ENCODE data around the gene CEP350. TPM values are rescaled to one million over a fixed set of nuclear protein-coding genes. Genes with fewer than 3 reads are reported as not detected.
"Not testable (repeated sequence)": the region's sequence is repeated elsewhere in the genome, so short reads cannot be mapped to it uniquely, and the experiment has no call there.

CEP350 gene
- polyA plus RNA-seq, 2 of the 4 experiments (the other 2 are of a cell fraction): 6.4 to 22.6 TPM

DNA sequence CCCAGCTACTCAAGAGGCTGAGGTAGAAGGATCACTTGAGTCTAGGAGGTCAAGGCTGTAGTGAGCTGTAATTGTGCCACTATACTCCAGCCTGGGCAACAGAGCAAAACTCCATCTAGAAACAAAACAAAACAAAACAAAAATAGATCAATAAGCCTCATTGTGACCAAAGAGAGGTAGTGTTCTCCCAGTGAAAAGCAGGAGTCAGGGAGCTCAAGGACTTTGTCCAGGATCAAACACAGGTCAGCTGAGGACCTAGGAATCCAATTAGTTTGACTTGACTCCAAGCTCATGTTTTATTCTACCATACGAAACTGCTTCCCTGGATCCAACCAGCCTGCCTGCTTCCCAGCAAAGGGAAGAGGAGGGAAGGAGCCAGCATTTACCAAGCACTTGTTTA, 178.6 kb downstream of the CEP350 start:
- Histone ChIP-seq H3K9me3 (no peaks in the 10 kb centered on the region), H3K4me1 (0 out of 3 replicates have a peak, but pooled peaks cover 3% of the 10 kb centered on the region), H3K27ac (no peak overlapping the region), H3K4me2 (no peak overlapping the region), H3K4me3 (no peak overlapping the region)
- FAIRE-seq (no peak), DNase-seq (ENCODE audit: low read depth in 1 of 2, low spot score in 1 of 2) (no peak), ATAC-seq (no peak)
- POLR2A ChIA-PET: no interaction called here
- WGBS (ENCODE audit: missing lambda C conversion rate): 41% methylated on average over 1 of the region's 1 CpG
- CTCF ChIA-PET: no interaction called here
- no peak for TF ChIP-seq CHD4 (IDR thresholded peaks at IDR 0.05; ENCODE audit: borderline replicate concordance)
- no peak for TF ChIP-seq NR3C1 (IDR thresholded peaks at IDR 0.05)
- no peak for TF ChIP-seq FOSL2 (IDR thresholded peaks at IDR 0.05)
- no peak for TF ChIP-seq FOSL2 (CRISPR knock-in tag; IDR thresholded peaks at IDR 0.05)
- TF ChIP-seq HEYL (CRISPR knock-in tag; IDR thresholded peaks at IDR 0.05): no peak
- TF ChIP-seq MYC (IDR thresholded peaks at IDR 0.05; ENCODE audit: borderline replicate concordance, low read length): no peak
- TF ChIP-seq KDM5A (IDR thresholded peaks at IDR 0.05): no peak
- TF ChIP-seq CHD2 (IDR thresholded peaks at IDR 0.05; ENCODE audit: low read length, partially characterized antibody): no peak
- TF ChIP-seq TP53 (CRISPR knock-in tag; IDR thresholded peaks at IDR 0.05): no peak
- no peak for TF ChIP-seq MAFK (IDR thresholded peaks at IDR 0.05; ENCODE audit: partially characterized antibody)
- TF ChIP-seq CEBPB (IDR thresholded peaks at IDR 0.05): no peak
- no peak for TF ChIP-seq JUN (IDR thresholded peaks at IDR 0.05)
- TF ChIP-seq, protein P1, sequence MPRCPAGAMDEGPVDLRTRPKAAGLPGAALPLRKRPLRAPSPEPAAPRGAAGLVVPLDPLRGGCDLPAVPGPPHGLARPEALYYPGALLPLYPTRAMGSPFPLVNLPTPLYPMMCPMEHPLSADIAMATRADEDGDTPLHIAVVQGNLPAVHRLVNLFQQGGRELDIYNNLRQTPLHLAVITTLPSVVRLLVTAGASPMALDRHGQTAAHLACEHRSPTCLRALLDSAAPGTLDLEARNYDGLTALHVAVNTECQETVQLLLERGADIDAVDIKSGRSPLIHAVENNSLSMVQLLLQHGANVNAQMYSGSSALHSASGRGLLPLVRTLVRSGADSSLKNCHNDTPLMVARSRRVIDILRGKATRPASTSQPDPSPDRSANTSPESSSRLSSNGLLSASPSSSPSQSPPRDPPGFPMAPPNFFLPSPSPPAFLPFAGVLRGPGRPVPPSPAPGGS (IDR thresholded peaks at IDR 0.05): no peak
- TF ChIP-seq, protein P2, sequence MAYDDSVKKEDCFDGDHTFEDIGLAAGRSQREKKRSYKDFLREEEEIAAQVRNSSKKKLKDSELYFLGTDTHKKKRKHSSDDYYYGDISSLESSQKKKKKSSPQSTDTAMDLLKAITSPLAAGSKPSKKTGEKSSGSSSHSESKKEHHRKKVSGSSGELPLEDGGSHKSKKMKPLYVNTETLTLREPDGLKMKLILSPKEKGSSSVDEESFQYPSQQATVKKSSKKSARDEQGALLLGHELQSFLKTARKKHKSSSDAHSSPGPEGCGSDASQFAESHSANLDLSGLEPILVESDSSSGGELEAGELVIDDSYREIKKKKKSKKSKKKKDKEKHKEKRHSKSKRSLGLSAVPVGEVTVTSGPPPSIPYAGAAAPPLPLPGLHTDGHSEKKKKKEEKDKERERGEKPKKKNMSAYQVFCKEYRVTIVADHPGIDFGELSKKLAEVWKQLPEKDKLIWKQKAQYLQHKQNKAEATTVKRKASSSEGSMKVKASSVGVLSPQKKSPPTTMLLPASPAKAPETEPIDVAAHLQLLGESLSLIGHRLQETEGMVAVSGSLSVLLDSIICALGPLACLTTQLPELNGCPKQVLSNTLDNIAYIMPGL (CRISPR knock-in tag; IDR thresholded peaks at IDR 0.05; ENCODE audit: borderline replicate concordance): no peak

DNA sequence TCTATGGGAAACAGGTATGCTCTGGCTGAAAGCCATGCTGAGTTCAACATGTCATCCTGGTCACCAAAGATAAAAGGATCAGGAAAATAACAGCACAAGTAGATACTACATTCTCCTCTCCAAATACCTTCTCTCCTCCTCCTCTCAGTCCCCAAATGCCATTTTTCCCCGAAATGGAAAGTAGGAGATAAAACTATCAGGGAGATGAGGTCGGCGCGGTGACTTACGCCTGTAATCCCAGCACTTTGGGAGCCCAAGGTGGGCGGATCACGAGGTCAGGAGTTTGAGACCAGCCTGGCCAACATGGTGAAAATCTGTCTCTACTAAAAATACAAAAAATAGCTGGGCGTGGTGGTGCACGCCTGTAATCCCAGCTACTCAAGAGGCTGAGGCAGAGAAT, 179.1 kb downstream of the CEP350 start:
- DNase-seq (ENCODE audit: low read depth in 1 of 2, low spot score in 1 of 2); H3K4me2 ChIP-seq; H3K9me3 ChIP-seq; H3K4me3 ChIP-seq; FAIRE-seq; ATAC-seq; CTCF ChIA-PET; POLR2A ChIA-PET; H3K27ac ChIP-seq; H3K4me1 ChIP-seq: not testable (repeated sequence)
- WGBS (ENCODE audit: missing lambda C conversion rate): 74% methylated on average over 9 of the region's 9 CpGs

DNA sequence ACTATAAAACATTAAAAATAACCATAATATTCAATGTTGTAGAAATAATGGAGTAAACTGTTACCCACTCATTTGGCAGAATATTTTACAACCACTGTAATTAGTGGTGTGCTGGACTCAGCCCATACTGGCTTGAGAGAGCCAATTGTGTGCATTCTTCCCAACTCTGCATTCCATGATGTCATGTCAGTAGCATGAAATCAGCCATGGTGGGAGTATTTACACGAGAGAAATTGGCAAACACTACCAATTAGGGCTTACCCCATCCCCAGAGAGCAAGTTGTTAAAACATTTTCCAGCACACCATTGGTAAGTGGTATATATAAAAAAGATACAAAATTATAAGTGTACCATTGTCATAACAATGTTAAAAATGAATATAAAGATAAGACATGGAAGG, 180.9 kb downstream of the CEP350 start:
- ATAC-seq (no peak), DNase-seq (ENCODE audit: low read depth in 1 of 2, low spot score in 1 of 2) (no peak), FAIRE-seq (no peak)
- H3K4me1 ChIP-seq: 0 out of 3 replicates have a peak, but pooled peaks cover 3% of the 10 kb centered on the region
- ChIA-PET POLR2A (no interaction called here), CTCF (interaction anchor here (0.7 to 1.8 kb wide), 3 partner anchors 33 to 321 kb away, joined by 3 to 6 read pairs (median 4); no protein-coding TSS in a partner anchor)
- H3K9me3 ChIP-seq: no peaks in the 10 kb centered on the region
- H3K27ac ChIP-seq: no peak overlapping the region
- TF ChIP-seq EHMT2 (IDR thresholded peaks at IDR 0.05; ENCODE audit: low read depth) (no peak), HDAC2 (IDR thresholded peaks at IDR 0.05) (no peak)
- TF ChIP-seq, protein P3, sequence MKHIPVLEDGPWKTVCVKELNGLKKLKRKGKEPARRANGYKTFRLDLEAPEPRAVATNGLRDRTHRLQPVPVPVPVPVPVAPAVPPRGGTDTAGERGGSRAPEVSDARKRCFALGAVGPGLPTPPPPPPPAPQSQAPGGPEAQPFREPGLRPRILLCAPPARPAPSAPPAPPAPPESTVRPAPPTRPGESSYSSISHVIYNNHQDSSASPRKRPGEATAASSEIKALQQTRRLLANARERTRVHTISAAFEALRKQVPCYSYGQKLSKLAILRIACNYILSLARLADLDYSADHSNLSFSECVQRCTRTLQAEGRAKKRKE (CRISPR knock-in tag; IDR thresholded peaks at IDR 0.05; ENCODE audit: low read depth): no peak
- TF ChIP-seq, protein P4, sequence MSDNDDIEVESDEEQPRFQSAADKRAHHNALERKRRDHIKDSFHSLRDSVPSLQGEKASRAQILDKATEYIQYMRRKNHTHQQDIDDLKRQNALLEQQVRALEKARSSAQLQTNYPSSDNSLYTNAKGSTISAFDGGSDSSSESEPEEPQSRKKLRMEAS (IDR thresholded peaks at IDR 0.05): no peak
- TF ChIP-seq, protein P5, sequence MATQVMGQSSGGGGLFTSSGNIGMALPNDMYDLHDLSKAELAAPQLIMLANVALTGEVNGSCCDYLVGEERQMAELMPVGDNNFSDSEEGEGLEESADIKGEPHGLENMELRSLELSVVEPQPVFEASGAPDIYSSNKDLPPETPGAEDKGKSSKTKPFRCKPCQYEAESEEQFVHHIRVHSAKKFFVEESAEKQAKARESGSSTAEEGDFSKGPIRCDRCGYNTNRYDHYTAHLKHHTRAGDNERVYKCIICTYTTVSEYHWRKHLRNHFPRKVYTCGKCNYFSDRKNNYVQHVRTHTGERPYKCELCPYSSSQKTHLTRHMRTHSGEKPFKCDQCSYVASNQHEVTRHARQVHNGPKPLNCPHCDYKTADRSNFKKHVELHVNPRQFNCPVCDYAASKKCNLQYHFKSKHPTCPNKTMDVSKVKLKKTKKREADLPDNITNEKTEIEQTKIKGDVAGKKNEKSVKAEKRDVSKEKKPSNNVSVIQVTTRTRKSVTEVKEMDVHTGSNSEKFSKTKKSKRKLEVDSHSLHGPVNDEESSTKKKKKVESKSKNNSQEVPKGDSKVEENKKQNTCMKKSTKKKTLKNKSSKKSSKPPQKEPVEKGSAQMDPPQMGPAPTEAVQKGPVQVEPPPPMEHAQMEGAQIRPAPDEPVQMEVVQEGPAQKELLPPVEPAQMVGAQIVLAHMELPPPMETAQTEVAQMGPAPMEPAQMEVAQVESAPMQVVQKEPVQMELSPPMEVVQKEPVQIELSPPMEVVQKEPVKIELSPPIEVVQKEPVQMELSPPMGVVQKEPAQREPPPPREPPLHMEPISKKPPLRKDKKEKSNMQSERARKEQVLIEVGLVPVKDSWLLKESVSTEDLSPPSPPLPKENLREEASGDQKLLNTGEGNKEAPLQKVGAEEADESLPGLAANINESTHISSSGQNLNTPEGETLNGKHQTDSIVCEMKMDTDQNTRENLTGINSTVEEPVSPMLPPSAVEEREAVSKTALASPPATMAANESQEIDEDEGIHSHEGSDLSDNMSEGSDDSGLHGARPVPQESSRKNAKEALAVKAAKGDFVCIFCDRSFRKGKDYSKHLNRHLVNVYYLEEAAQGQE (IDR thresholded peaks at IDR 0.05): no peak
- TF ChIP-seq, protein P6, sequence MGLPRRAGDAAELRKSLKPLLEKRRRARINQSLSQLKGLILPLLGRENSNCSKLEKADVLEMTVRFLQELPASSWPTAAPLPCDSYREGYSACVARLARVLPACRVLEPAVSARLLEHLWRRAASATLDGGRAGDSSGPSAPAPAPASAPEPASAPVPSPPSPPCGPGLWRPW (IDR thresholded peaks at IDR 0.05): no peak
- 4% methylated on average over 1 of the region's 1 CpG for WGBS (ENCODE audit: missing lambda C conversion rate)
- no peak overlapping the region for H3K4me2 ChIP-seq
- H3K4me3 ChIP-seq: no peak overlapping the region

Measured in A549 (cell line).